HS-5 (cell line): Measurements from ENCODE around the gene CTCF.

Experiments
- DNase-seq: peaks from one replicate; pipeline ENCODE4 v3.0.0-alpha.2; 2012; ENCODE audit warnings: low read depth

Gene CTCF

DNA sequence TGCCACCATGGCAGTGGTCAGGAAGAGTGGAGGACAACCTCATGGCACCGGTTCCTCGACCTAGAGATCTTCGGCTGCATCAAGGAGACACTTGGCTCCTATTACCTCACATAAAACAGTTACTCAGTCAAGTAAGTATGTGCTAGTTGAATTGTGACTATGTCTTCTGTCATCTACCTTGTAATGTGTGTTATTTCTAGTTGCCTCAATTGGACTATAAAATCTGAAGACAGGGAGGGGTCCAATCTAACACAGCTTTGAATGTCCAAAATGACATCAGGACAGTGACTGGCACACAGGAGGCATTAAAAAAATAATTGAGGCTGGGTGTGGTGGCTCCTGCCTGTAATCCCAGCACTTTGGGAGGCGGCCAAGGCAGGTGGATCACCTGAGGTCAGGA lies 121.4 kb downstream of the CTCF start:
- no peak for DNase-seq

GRCh38 chr16:67685388-67686112 lies 123.2 kb downstream of the CTCF start:
- DNase-seq = no peak
